GM12875 (cell line): ENCODE data around the gene BSG.

Source experiments
- H3K4me3 ChIP-seq: one replicate; pipeline ENCODE4 v1.5.1; 2011; ENCODE audit warnings: low read depth, low read length, control low read depth
- CTCF ChIP-seq: IDR thresholded peaks from 2 replicates; pipeline ENCODE4 v1.5.1; 2011; ENCODE audit warnings: low read depth, mild to moderate bottlenecking, control low read depth, inconsistent platforms, low read length, moderate library complexity, borderline replicate concordance; ENCODE audit not compliant: insufficient read depth

Gene BSG

GRCh38 chr19:579842-580155, 7.4 kb downstream of the BSG start:
- H3K4me3 ChIP-seq, result no peak overlapping the region
- TF ChIP-seq CTCF, result no peak

- TF ChIP-seq CTCF, result no peak
- H3K4me3 ChIP-seq, result no peak overlapping the region
These were observed 8.0 kb downstream of the BSG start for GRCh38 chr19:580274-580835.

- H3K4me3 ChIP-seq, result no peak overlapping the region
- no peak for TF ChIP-seq CTCF
These were observed 9.2 kb downstream of the BSG start for GRCh38 chr19:581399-582111.

GRCh38 chr19:582497-583197, 10.3 kb downstream of the BSG start:
- no peak overlapping the region for H3K4me3 ChIP-seq
- TF ChIP-seq CTCF, result no peak

- TF ChIP-seq CTCF, result no peak
These were observed 11.0 kb downstream of the BSG start for GRCh38 chr19:583198-583967.

GRCh38 chr19:583968-584239, 11.5 kb downstream of the BSG start:
- TF ChIP-seq CTCF, result no peak

More at GRCh38 chr19:583198-583967, 11.0 kb downstream of the BSG start:
- H3K4me3 ChIP-seq, result no peak overlapping the region

More at GRCh38 chr19:583968-584239, 11.5 kb downstream of the BSG start:
- no peak overlapping the region for H3K4me3 ChIP-seq
